GM12878 (cell line): Measurements from ENCODE around the gene XAB2. TPM values are rescaled to one million over a fixed set of nuclear protein-coding genes. Genes with fewer than 3 reads are reported as not detected.

Experiments used
- ATAC-seq: fragments of 200-7000 bp; cut with Tn5 transposase; 3 replicates; pipeline ENCODE4 v1.9.1; 2020; ENCODE audit warnings: mild to moderate bottlenecking, moderate library complexity
- BruUV-seq: library from RNA; stranded (reverse); fragments of 400-500 nt; replicated peaks from 2 replicates; lab custom pipeline; 2021; lab: Mats Ljungman, UMichigan
- CTCF ChIA-PET: fragments of 300-600 bp; sonication (Branson Sonifier 250); formaldehyde crosslinking; extraction: SDS; loops from one replicate; lab custom pipeline; 2021; ENCODE audit warnings: inconsistent platforms; lab: Yijun Ruan, JAX
- POLR2A ChIA-PET: fragments of 350-600 bp; formaldehyde crosslinking; extraction: SDS; loops from one replicate; lab custom pipeline; 2021; ENCODE audit warnings: inconsistent platforms; lab: Charles Lee
- RAD21 ChIA-PET: fragments of 300-600 bp; sonication (Branson Sonifier 250); formaldehyde crosslinking; loops from one replicate; lab custom pipeline; 2023; ENCODE audit warnings: antibody characterized with exemption; ENCODE audit not compliant: unreplicated experiment; lab: Charles Lee
- SMC1A ChIA-PET: fragments of 300-600 bp; sonication (Branson Sonifier 250); formaldehyde crosslinking; loops from one replicate; lab custom pipeline; 2023; ENCODE audit not compliant: unreplicated experiment, uncharacterized antibody; lab: Charles Lee
- DNase-seq: peaks from one replicate; pipeline ENCODE4 v3.0.0-alpha.2; 2011; ENCODE audit warnings: low read depth, low spot score
- FAIRE-seq: peaks from 3 replicates; lab custom pipeline; 2011; peaks lifted over from hg19 to GRCh38; lab: Jason Lieb, UNC
- H2AFZ ChIP-seq: 2 replicates; pipeline ENCODE4 v1.6.0; 2011; ENCODE audit warnings: low read depth, low read length, control low read depth; ENCODE audit not compliant: control insufficient read depth
- H3K27ac ChIP-seq: 2 replicates; pipeline ENCODE4 v1.5.1; 2011; ENCODE audit warnings: control low read depth; ENCODE audit not compliant: control insufficient read depth, insufficient read depth
- H3K27me3 ChIP-seq, 2 experiments: replicated peaks in 1 of 2; 2 replicates each; pipeline versions ENCODE4 v1.6.0 to v1.6.1; 2011; ENCODE audit warnings: low read length in 1 of 2; ENCODE audit not compliant: control insufficient read depth in 2 of 2, insufficient read depth in 2 of 2
- H3K36me3 ChIP-seq, 2 experiments: 2 replicates each; pipeline ENCODE4 v1.5.1; 2011; ENCODE audit warnings: low read length in 1 of 2; ENCODE audit not compliant: control insufficient read depth in 2 of 2, insufficient read depth in 2 of 2
- H3K4me1 ChIP-seq: 2 replicates; pipeline ENCODE4 v1.6.1; 2011; ENCODE audit warnings: mild to moderate bottlenecking, low read length, moderate library complexity, mixed read lengths; ENCODE audit not compliant: control insufficient read depth, insufficient read depth
- H3K4me2 ChIP-seq: 2 replicates; pipeline ENCODE4 v1.6.0; 2011; ENCODE audit warnings: control low read depth; ENCODE audit not compliant: control insufficient read depth, insufficient read depth
- H3K4me3 ChIP-seq: fragments of 200-600 bp; sonication (generic); 2 replicates; pipeline ENCODE4 v1.5.1; 2016
- H3K79me2 ChIP-seq: 2 replicates; pipeline ENCODE4 v1.6.0; 2011; ENCODE audit warnings: low read length; ENCODE audit not compliant: control insufficient read depth, insufficient read depth
- H3K9ac ChIP-seq: 2 replicates; pipeline ENCODE4 v1.8.0; 2011; ENCODE audit warnings: low read length, control low read depth, mixed read lengths; ENCODE audit not compliant: control insufficient read depth, insufficient read depth
- H3K9me3 ChIP-seq: replicated peaks from 3 replicates; pipeline ENCODE4 v1.5.1; 2011; ENCODE audit warnings: mild to moderate bottlenecking, low read length; ENCODE audit not compliant: control insufficient read depth, insufficient read depth
- H4K20me1 ChIP-seq: 2 replicates; pipeline ENCODE4 v1.6.0; 2011; ENCODE audit not compliant: control insufficient read depth, insufficient read depth
- BMI1 ChIP-seq: fragments of 450-650 bp; IDR thresholded peaks from 2 replicates; pipeline ENCODE4 v1.6.1; 2016; ENCODE audit warnings: mild to moderate bottlenecking, moderate library complexity, borderline replicate concordance
- CREB1 ChIP-seq: IDR thresholded peaks from 2 replicates; pipeline ENCODE4 v1.6.1; 2012; ENCODE audit warnings: low read depth, mild to moderate bottlenecking, inconsistent platforms
- GATAD2B ChIP-seq: fragments of 450-650 bp; conservative IDR thresholded peaks from 2 replicates; pipeline ENCODE4 v1.6.1; 2017; ENCODE audit warnings: low read depth, mild to moderate bottlenecking, moderate library complexity
- LARP7 ChIP-seq: fragments of 450-650 bp; IDR thresholded peaks from 2 replicates; pipeline ENCODE4 v1.6.1; 2017; ENCODE audit warnings: mild to moderate bottlenecking
- MTA3 ChIP-seq: IDR thresholded peaks from 2 replicates; pipeline ENCODE4 v1.6.1; 2012; ENCODE audit warnings: low read length, inconsistent platforms, borderline replicate concordance
- NFIC ChIP-seq: IDR thresholded peaks from 2 replicates; pipeline ENCODE4 v1.6.1; 2012; ENCODE audit warnings: low read depth, mild to moderate bottlenecking, inconsistent platforms, low read length, moderate library complexity
- NFYA ChIP-seq: IDR thresholded peaks from 2 replicates; pipeline ENCODE4 v1.6.1; 2011; ENCODE audit warnings: low read depth, mild to moderate bottlenecking, low read length, improper control_type of control experiment, borderline replicate concordance
- RFX5 ChIP-seq: IDR thresholded peaks from 2 replicates; pipeline ENCODE4 v1.6.1; 2011; ENCODE audit warnings: low read depth, low read length, improper control_type of control experiment
- SPI1 ChIP-seq: IDR thresholded peaks from 2 replicates; pipeline ENCODE4 v1.6.1; 2011; ENCODE audit warnings: low read depth, mild to moderate bottlenecking, low read length, moderate library complexity, borderline replicate concordance; ENCODE audit not compliant: insufficient read depth
- TCF12 ChIP-seq: IDR thresholded peaks from 2 replicates; pipeline ENCODE4 v1.6.1; 2011; ENCODE audit warnings: low read depth, mild to moderate bottlenecking, low read length
- ZNF687 ChIP-seq: fragments of 450-650 bp; IDR thresholded peaks from 2 replicates; pipeline ENCODE4 v1.6.1; 2017; ENCODE audit warnings: mild to moderate bottlenecking, moderate library complexity
- WGBS: methylation state at CpG from one replicate; pipeline ENCODE4 v1.1.6; 2016; ENCODE audit warnings: low lambda C conversion rate; ENCODE audit not compliant: insufficient replicate concordance, insufficient coverage; ENCODE audit errors: missing lambda C conversion rate; 5-methylcytosine and 5-hydroxymethylcytosine counted together
- in situ Hi-C: fragments of 300-500 bp; cut with MboI; formaldehyde crosslinking; loops from 9 replicates; pipeline ENCODE4 v1.14.3; 2018; ENCODE audit warnings: mixed read lengths
- intact Hi-C: fragments of 100-400 bp; cut with micrococcal nuclease; formaldehyde crosslinking; loops from one replicate; pipeline ENCODE4 v1.14.2; 2022; ENCODE audit not compliant: unreplicated experiment
- polyA plus RNA-seq, 11 experiments: library from polyadenylated mRNA; depleted of rRNA in 4 of 11; unstranded in 6 of 11; stranded (reverse) in 5 of 11; fragments of >200 nt; fragmentation: Nextera tagmentation in 4 of 11; fragmentation: Illumina TruSeq in 1 of 11; extraction: Ambion mirVana in 4 of 11; extraction: Trizol in 1 of 11; gene quantifications; 1 replicate in 1 of 11; 2 replicates in 10 of 11; pipeline versions ENCODE4 v1.2.1 to v1.2.3, GENCODE V29; 2011 to 2016; ENCODE audit warnings: inconsistent platforms in 2 of 11, missing spikeins in 2 of 11, low read depth in 1 of 11
- total RNA-seq, 4 experiments: library from RNA; depleted of rRNA in 3 of 4; stranded (reverse); fragments of >200 nt in 3 of 4; fragmentation: Illumina TruSeq in 1 of 4; extraction: Trizol in 1 of 4; gene quantifications; 2 replicates each; pipeline versions ENCODE4 v1.2.1 to v1.2.3, GENCODE V29; 2013 to 2021

XAB2 gene
- total and polyA plus RNA-seq, 10 of the 15 experiments (the other 5 are each of a cell fraction or from before 2014, with no cell fraction given), result 0.34 to 45.1 (median 18.8) TPM

GRCh38 chr19:7661744-7662538 is 32.6 kb upstream of the XAB2 start:
- H2AFZ ChIP-seq, result no peak overlapping the region
- DNase-seq (no peak), ATAC-seq (no peak), FAIRE-seq (no peak)
- H3K4me3 ChIP-seq, result no peak overlapping the region
- no peaks in the 10 kb centered on the region for H3K27me3 ChIP-seq
- H3K9me3 ChIP-seq, result no peaks in the 10 kb centered on the region
- H4K20me1 ChIP-seq, result no peaks in the 10 kb centered on the region
- peaks cover 17% of the 10 kb centered on the region for H3K4me1 ChIP-seq
- no peak overlapping the region for H3K27ac ChIP-seq
- no peaks in the 10 kb centered on the region for H3K36me3 ChIP-seq
- ChIA-PET CTCF (no interaction called here), RAD21 (interaction anchor here (0.8 kb wide), 1 partner anchor 17 kb away, joined by 4 read pairs; no protein-coding TSS in a partner anchor), SMC1A (no interaction called here), POLR2A (interaction anchor here (1.6 kb wide), 1 partner anchor 24 kb away, joined by 6 read pairs; no protein-coding TSS in a partner anchor)
- in situ Hi-C loops (no loop called here), intact Hi-C loops (no loop called here)
- no peak for TF ChIP-seq LARP7
- TF ChIP-seq SPI1, result peak; percentile 44; the same call in 1 of the 2 replicates
- no peak for TF ChIP-seq MTA3
- no peak for TF ChIP-seq NFIC
- no peak for TF ChIP-seq GATAD2B
- no peak overlapping the region for H3K9ac ChIP-seq
- H3K79me2 ChIP-seq, result no peaks in the 10 kb centered on the region
- no TSS peak for BruUV-seq
- no peak overlapping the region for H3K4me2 ChIP-seq
- WGBS, result 46% methylated on average over 8 of the region's 8 CpGs

DNA sequence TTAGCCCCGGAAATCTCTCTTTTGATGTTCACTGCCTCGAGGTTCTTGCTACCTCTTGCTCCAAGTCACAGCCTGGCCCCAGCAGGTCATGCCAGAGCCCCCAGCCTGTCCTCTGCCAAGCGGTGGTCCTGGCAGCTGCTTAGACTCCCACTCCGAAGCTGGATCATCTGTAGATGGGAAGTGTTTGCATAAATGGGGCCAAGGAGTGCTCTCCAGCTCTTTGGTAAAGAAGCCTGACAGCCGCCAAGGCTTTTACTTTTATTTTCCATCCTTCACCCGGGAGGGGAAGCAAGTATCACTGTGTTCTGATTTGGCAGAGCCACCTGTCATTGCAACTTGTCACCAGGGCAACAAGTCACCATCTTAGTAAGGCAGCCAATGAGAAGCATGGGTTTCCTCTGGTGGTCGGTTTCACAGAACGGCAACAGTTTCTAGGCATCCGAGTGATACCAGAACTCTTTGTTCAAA is 28.9 kb upstream of the XAB2 start:
- SMC1A ChIA-PET, result interaction anchor here (0.6 to 1.1 kb wide), 4 partner anchors 11 to 141 kb away, joined by 3 to 4 read pairs (median 3); no protein-coding TSS in a partner anchor
- POLR2A ChIA-PET, result interaction anchor here (0.7 to 1.3 kb wide), 2 partner anchors 16 to 21 kb away, joined by 3 read pairs; no protein-coding TSS in a partner anchor
- H3K9ac ChIP-seq, result peak overlapping the region; percentile 74
- ATAC-seq (peak; percentile 100), DNase-seq (peak; percentile 79), FAIRE-seq (peak; percentile 99)
- RAD21 ChIA-PET, result interaction anchor here (0.9 to 1.2 kb wide), 2 partner anchors 90 to 141 kb away, joined by 3 to 5 read pairs; no protein-coding TSS in a partner anchor
- no TSS peak for BruUV-seq
- H3K27ac ChIP-seq, result peak overlapping the region; percentile 78
- no peaks in the 10 kb centered on the region for H3K36me3 ChIP-seq
- under 1% methylated on average over 9 of the region's 9 CpGs for WGBS
- peaks cover 17% of the 10 kb centered on the region for H3K4me1 ChIP-seq
- H3K4me3 ChIP-seq, result peak overlapping the region; percentile 76
- no peaks in the 10 kb centered on the region for H3K79me2 ChIP-seq
- intact Hi-C loops (no loop called here), in situ Hi-C loops (no loop called here)
- no peaks in the 10 kb centered on the region for H4K20me1 ChIP-seq
- CTCF ChIA-PET, result interaction anchor here (0.6 to 1.6 kb wide), 4 partner anchors 20 to 93 kb away, joined by 3 to 7 read pairs (median 4); partner anchors contain the start of gene TRAPPC5
- H3K4me2 ChIP-seq, result peak overlapping the region; percentile 70
- H3K9me3 ChIP-seq, result no peaks in the 10 kb centered on the region
- peak overlapping the region; percentile 94 for H2AFZ ChIP-seq
- H3K27me3 ChIP-seq, result no peaks in the 10 kb centered on the region
- no peak for TF ChIP-seq NFYA
- TF ChIP-seq ZNF687, result no peak
- no peak for TF ChIP-seq TCF12
- peak; percentile 90 for TF ChIP-seq RFX5
- TF ChIP-seq BMI1, result peak; percentile 82
- TF ChIP-seq CREB1, result peak; percentile 68
